HG02943 (cell line): ENCODE results near the gene LDLRAD1.
"Not testable (repeated sequence)": the region's sequence is repeated elsewhere in the genome, so short reads cannot be mapped to it uniquely, and the experiment has no call there.

ENCODE experiments used
- ATAC-seq: cut with Tn5 transposase; IDR thresholded peaks from one replicate; pipeline ENCODE4 v1.9.1; 2021; ENCODE audit warnings: mild to moderate bottlenecking, low read depth, moderate library complexity; ENCODE audit not compliant: unreplicated experiment

Gene LDLRAD1

GRCh38 chr1:53995683-53996082 is 22.3 kb downstream of the LDLRAD1 start:
- no peak for ATAC-seq

GRCh38 chr1:53994516-53994915 is 23.5 kb downstream of the LDLRAD1 start:
- ATAC-seq: not testable (repeated sequence)

- ATAC-seq: no peak
Observed at GRCh38 chr1:53992085-53992874, 25.7 kb downstream of the LDLRAD1 start.

GRCh38 chr1:53987880-53988279 is 30.1 kb downstream of the LDLRAD1 start:
- ATAC-seq: no peak

- ATAC-seq: no peak
Observed at GRCh38 chr1:53986458-53986857, 31.5 kb downstream of the LDLRAD1 start.

- ATAC-seq: no peak
Observed at GRCh38 chr1:53984726-53985125, 33.3 kb downstream of the LDLRAD1 start.

GRCh38 chr1:53982763-53983104 is 35.3 kb downstream of the LDLRAD1 start:
- ATAC-seq: no peak

GRCh38 chr1:53982034-53982762 is 35.8 kb downstream of the LDLRAD1 start:
- ATAC-seq: no peak

GRCh38 chr1:53981220-53981619 is 36.8 kb downstream of the LDLRAD1 start:
- ATAC-seq: no peak

GRCh38 chr1:53979712-53980450 is 38.1 kb downstream of the LDLRAD1 start:
- no peak for ATAC-seq

GRCh38 chr1:53975861-53976260 is 42.1 kb downstream of the LDLRAD1 start:
- no peak for ATAC-seq

GRCh38 chr1:53971718-53972117 is 46.3 kb downstream of the LDLRAD1 start:
- no peak for ATAC-seq

- not testable (repeated sequence) for ATAC-seq
Observed at GRCh38 chr1:53969323-53969722, 48.7 kb downstream of the LDLRAD1 start.

- ATAC-seq: no peak
Observed at GRCh38 chr1:53968125-53968513, 49.9 kb downstream of the LDLRAD1 start.

- no peak for ATAC-seq
Observed at GRCh38 chr1:53967409-53968124, 50.4 kb downstream of the LDLRAD1 start.

GRCh38 chr1:53966794-53967193 is 51.2 kb downstream of the LDLRAD1 start:
- no peak for ATAC-seq

- ATAC-seq: no peak
Observed at GRCh38 chr1:53964109-53964508, 53.9 kb downstream of the LDLRAD1 start.

- ATAC-seq: no peak
Observed at GRCh38 chr1:53963460-53963859, 54.5 kb downstream of the LDLRAD1 start.

GRCh38 chr1:53962395-53962794 is 55.6 kb downstream of the LDLRAD1 start:
- no peak for ATAC-seq

- ATAC-seq: no peak
Observed at GRCh38 chr1:53959664-53960250, 58.2 kb downstream of the LDLRAD1 start.
